ENCODE data around the gene LRIF1. TPM values are rescaled to one million over a fixed set of nuclear protein-coding genes. Genes with fewer than 3 reads are reported as not detected.
"Not testable (repeated sequence)": the region's sequence is repeated elsewhere in the genome, so short reads cannot be mapped to it uniquely, and the experiment has no call there.

The LRIF1 gene
- total and polyA plus RNA-seq, 5 donors = 13.4 to 18.1 (median 15.7) TPM

GRCh38 chr1:110951161-110951560, 12.6 kb downstream of the LRIF1 start:
- Histone ChIP-seq H3K4me3 (ENCODE audit: low read length) (no peak overlapping the region), H3K9me3 (ENCODE audit: control insufficient read depth, low read length) (no peaks in the 10 kb centered on the region), H3K27ac (ENCODE audit: low read length) (no peak overlapping the region), H3K4me1 (ENCODE audit: control insufficient read depth, insufficient read depth, low read length) (no peaks in the 10 kb centered on the region), H3K27me3 (ENCODE audit: control insufficient read depth, insufficient read depth) (no peaks in the 10 kb centered on the region)
- DNase-seq (no peak), ATAC-seq (no peak)
- 90% methylated on average over 1 of the region's 1 CpG for WGBS
- intact Hi-C loops (cut with DNase I) = no loop called here

GRCh38 chr1:110948038-110948810, 15.5 kb downstream of the LRIF1 start:
- no peak overlapping the region for H3K4me3 ChIP-seq (ENCODE audit: low read length)
- no peaks in the 10 kb centered on the region for H3K9me3 ChIP-seq (ENCODE audit: control insufficient read depth, low read length)
- no peak for ATAC-seq
- H3K4me1 ChIP-seq (ENCODE audit: control insufficient read depth, insufficient read depth, low read length) = no peaks in the 10 kb centered on the region
- intact Hi-C loops (cut with DNase I) = no loop called here
- no peak for DNase-seq
- WGBS = 94% methylated on average over 10 of the region's 10 CpGs
- H3K27ac ChIP-seq (ENCODE audit: low read length) = no peak overlapping the region
- no peaks in the 10 kb centered on the region for H3K27me3 ChIP-seq (ENCODE audit: control insufficient read depth, insufficient read depth)

DNA sequence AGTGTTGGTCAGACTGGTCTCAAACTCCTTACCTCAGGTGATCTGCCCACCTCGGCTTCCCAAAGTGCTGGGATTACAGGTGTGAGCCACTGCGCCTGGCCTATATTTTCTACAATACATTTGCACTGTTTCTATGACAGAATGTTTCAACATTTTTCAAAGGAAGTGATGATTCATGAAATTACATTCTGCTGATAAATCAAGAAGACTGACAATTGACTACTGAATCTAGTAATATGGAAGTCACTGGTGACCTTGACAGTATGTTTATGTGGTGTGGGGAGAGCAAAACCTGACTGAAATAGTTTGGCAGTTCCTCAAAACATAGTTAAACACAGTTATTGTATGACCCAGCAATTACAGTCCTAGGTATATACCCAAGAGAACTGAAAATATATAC, 18.1 kb downstream of the LRIF1 start:
- DNase-seq (no peak), ATAC-seq (no peak)
- Histone ChIP-seq H3K4me1 (ENCODE audit: control insufficient read depth, insufficient read depth, low read length) (no peaks in the 10 kb centered on the region), H3K4me3 (ENCODE audit: low read length) (no peak overlapping the region), H3K27me3 (ENCODE audit: control insufficient read depth, insufficient read depth) (no peaks in the 10 kb centered on the region), H3K9me3 (ENCODE audit: control insufficient read depth, low read length) (no peaks in the 10 kb centered on the region), H3K27ac (ENCODE audit: low read length) (no peak overlapping the region)
- intact Hi-C loops (cut with DNase I) = no loop called here
- WGBS = over 99% methylated on average over 2 of the region's 2 CpGs

- ATAC-seq (no peak), DNase-seq (no peak)
- H3K9me3 ChIP-seq (ENCODE audit: control insufficient read depth, low read length) = no peaks in the 10 kb centered on the region
- H3K4me1 ChIP-seq (ENCODE audit: control insufficient read depth, insufficient read depth, low read length) = no peaks in the 10 kb centered on the region
- H3K27ac ChIP-seq (ENCODE audit: low read length) = no peak overlapping the region
- no peaks in the 10 kb centered on the region for H3K27me3 ChIP-seq (ENCODE audit: control insufficient read depth, insufficient read depth)
- WGBS = 68% methylated on average over 3 of the region's 3 CpGs
- intact Hi-C loops (cut with DNase I) = no loop called here
- H3K4me3 ChIP-seq (ENCODE audit: low read length) = no peak overlapping the region
Observed at GRCh38 chr1:110944806-110945205, 18.9 kb downstream of the LRIF1 start.

- 69% methylated on average over 1 of the region's 1 CpG for WGBS
- DNase-seq (no peak), ATAC-seq (no peak)
- no peaks in the 10 kb centered on the region for H3K27me3 ChIP-seq (ENCODE audit: control insufficient read depth, insufficient read depth)
- no peaks in the 10 kb centered on the region for H3K9me3 ChIP-seq (ENCODE audit: control insufficient read depth, low read length)
- no peaks in the 10 kb centered on the region for H3K4me1 ChIP-seq (ENCODE audit: control insufficient read depth, insufficient read depth, low read length)
- H3K4me3 ChIP-seq (ENCODE audit: low read length) = no peak overlapping the region
- intact Hi-C loops (cut with DNase I) = no loop called here
- no peak overlapping the region for H3K27ac ChIP-seq (ENCODE audit: low read length)
Observed at GRCh38 chr1:110936567-110936966, 27.2 kb downstream of the LRIF1 start.

- H3K4me1 ChIP-seq (ENCODE audit: control insufficient read depth, insufficient read depth, low read length); H3K4me3 ChIP-seq (ENCODE audit: low read length); H3K9me3 ChIP-seq (ENCODE audit: control insufficient read depth, low read length); DNase-seq; H3K27me3 ChIP-seq (ENCODE audit: control insufficient read depth, insufficient read depth); H3K27ac ChIP-seq (ENCODE audit: low read length); ATAC-seq; intact Hi-C loops (cut with DNase I): not testable (repeated sequence)
- 81% methylated on average over 3 of the region's 3 CpGs for WGBS
Observed at GRCh38 chr1:110931097-110931496, 32.6 kb downstream of the LRIF1 start.

GRCh38 chr1:110928904-110929303, 34.8 kb downstream of the LRIF1 start:
- no peak for ATAC-seq
- no peaks in the 10 kb centered on the region for H3K27me3 ChIP-seq (ENCODE audit: control insufficient read depth, insufficient read depth)
- H3K4me3 ChIP-seq (ENCODE audit: low read length) = no peak overlapping the region
- WGBS = 40% methylated on average over 2 of the region's 2 CpGs
- H3K4me1 ChIP-seq (ENCODE audit: control insufficient read depth, insufficient read depth, low read length) = no peaks in the 10 kb centered on the region
- H3K27ac ChIP-seq (ENCODE audit: low read length) = no peak overlapping the region
- DNase-seq = no peak
- intact Hi-C loops (cut with DNase I) = no loop called here
- H3K9me3 ChIP-seq (ENCODE audit: control insufficient read depth, low read length) = no peaks in the 10 kb centered on the region

DNA sequence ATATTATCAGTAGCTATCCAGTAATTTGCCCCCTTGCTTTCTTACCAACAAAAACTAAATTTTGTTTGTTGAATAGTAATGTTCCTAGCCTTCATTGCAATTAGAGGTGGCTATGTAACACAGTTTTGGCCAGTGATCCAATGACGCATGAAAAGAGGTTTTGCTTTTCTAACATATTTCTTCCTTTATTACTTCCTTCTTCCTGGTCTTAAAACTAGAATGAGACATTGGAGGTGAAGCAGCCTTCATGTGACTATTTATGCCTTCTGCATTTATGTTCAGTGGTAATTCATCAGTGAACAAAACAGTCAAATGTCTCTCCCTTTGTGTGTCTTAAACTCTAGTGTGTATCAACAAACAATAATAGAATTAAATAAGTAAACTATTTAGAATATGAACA, 35.5 kb downstream of the LRIF1 start:
- Histone ChIP-seq H3K27ac (ENCODE audit: low read length) (no peak overlapping the region), H3K9me3 (ENCODE audit: control insufficient read depth, low read length) (no peaks in the 10 kb centered on the region), H3K27me3 (ENCODE audit: control insufficient read depth, insufficient read depth) (no peaks in the 10 kb centered on the region), H3K4me1 (ENCODE audit: control insufficient read depth, insufficient read depth, low read length) (no peaks in the 10 kb centered on the region), H3K4me3 (ENCODE audit: low read length) (no peak overlapping the region)
- intact Hi-C loops (cut with DNase I) = no loop called here
- WGBS = 73% methylated on average over 1 of the region's 1 CpG
- ATAC-seq = no peak
- DNase-seq = no peak

- intact Hi-C loops (cut with DNase I) = no loop called here
- no peaks in the 10 kb centered on the region for H3K27me3 ChIP-seq (ENCODE audit: control insufficient read depth, insufficient read depth)
- DNase-seq = no peak
- no peak overlapping the region for H3K27ac ChIP-seq (ENCODE audit: low read length)
- H3K4me1 ChIP-seq (ENCODE audit: control insufficient read depth, insufficient read depth, low read length) = no peaks in the 10 kb centered on the region
- no peak overlapping the region for H3K4me3 ChIP-seq (ENCODE audit: low read length)
- WGBS = 68% methylated on average over 2 of the region's 2 CpGs
- ATAC-seq = no peak
- H3K9me3 ChIP-seq (ENCODE audit: control insufficient read depth, low read length) = no peaks in the 10 kb centered on the region
Observed at GRCh38 chr1:110927484-110928075, 36.1 kb downstream of the LRIF1 start.

DNA sequence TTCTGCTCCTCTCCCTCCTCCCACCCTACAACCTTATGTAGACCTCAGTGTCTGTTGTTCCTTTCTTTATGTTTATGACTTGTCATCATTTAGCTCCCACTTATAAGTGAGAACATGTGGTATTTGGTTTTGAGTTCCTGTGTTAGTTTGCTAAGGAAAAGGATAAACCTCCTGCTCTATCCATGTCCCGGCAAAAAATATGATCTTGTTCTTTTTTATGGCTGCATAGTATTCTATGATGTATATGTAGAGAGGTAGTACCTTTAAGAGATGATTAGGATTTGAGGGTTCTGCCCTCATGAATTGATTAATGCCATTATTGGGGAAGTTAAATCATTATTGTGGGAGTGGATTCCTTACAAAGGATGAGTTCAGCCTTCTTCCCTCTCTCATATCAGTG, 41.8 kb downstream of the LRIF1 start:
- H3K27ac ChIP-seq (ENCODE audit: low read length) = no peak overlapping the region
- H3K4me3 ChIP-seq (ENCODE audit: low read length) = no peak overlapping the region
- no peaks in the 10 kb centered on the region for H3K9me3 ChIP-seq (ENCODE audit: control insufficient read depth, low read length)
- DNase-seq (no peak), ATAC-seq (no peak)
- no peaks in the 10 kb centered on the region for H3K4me1 ChIP-seq (ENCODE audit: control insufficient read depth, insufficient read depth, low read length)
- no peaks in the 10 kb centered on the region for H3K27me3 ChIP-seq (ENCODE audit: control insufficient read depth, insufficient read depth)
- 93% methylated on average over 1 of the region's 1 CpG for WGBS
- intact Hi-C loops (cut with DNase I) = no loop called here

GRCh38 chr1:110918016-110918415, 45.7 kb downstream of the LRIF1 start:
- intact Hi-C loops (cut with DNase I) = no loop called here
- ATAC-seq = no peak
- no peak overlapping the region for H3K27ac ChIP-seq (ENCODE audit: low read length)
- DNase-seq = no peak
- WGBS = 69% methylated on average over 1 of the region's 1 CpG
- no peak overlapping the region for H3K4me3 ChIP-seq (ENCODE audit: low read length)
- H3K9me3 ChIP-seq (ENCODE audit: control insufficient read depth, low read length) = no peaks in the 10 kb centered on the region
- H3K4me1 ChIP-seq (ENCODE audit: control insufficient read depth, insufficient read depth, low read length) = no peaks in the 10 kb centered on the region
- H3K27me3 ChIP-seq (ENCODE audit: control insufficient read depth, insufficient read depth) = no peaks in the 10 kb centered on the region
